DMS79 treated with DMSO at 0.1 percent for 48 hours (cell line): ENCODE measurements around the gene HTT-AS.
A peak's percentile ranks its signal among the peaks of the same experiment; 100 is the strongest.
"Not testable (repeated sequence)": the region's sequence is repeated elsewhere in the genome, so short reads cannot be mapped to it uniquely, and the experiment has no call there.

Experiments
- DNase-seq: peaks from one replicate; lab custom pipeline; 2025; lab: John Stamatoyannopoulos, UW

The HTT-AS gene

DNA sequence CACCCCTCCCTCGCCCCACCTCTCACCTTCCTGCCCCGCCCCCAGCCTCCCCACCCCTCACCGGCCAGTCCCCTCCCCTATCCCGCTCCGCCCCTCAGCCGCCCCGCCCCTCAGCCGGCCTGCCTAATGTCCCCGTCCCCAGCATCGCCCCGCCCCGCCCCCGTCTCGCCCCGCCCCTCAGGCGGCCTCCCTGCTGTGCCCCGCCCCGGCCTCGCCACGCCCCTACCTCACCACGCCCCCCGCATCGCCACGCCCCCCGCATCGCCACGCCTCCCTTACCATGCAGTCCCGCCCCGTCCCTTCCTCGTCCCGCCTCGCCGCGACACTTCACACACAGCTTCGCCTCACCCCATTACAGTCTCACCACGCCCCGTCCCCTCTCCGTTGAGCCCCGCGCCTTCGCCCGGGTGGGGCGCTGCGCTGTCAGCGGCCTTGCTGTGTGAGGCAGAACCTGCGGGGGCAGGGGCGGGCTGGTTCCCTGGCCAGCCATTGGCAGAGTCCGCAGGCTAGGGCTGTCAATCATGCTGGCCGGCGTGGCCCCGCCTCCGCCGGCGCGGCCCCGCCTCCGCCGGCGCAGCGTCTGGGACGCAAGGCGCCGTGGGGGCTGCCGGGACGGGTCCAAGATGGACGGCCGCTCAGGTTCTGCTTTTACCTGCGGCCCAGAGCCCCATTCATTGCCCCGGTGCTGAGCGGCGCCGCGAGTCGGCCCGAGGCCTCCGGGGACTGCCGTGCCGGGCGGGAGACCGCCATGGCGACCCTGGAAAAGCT is at the start of gene HTT-AS, which contains the start of gene HTT:
TSS of gene HTT-AS (minus strand) at position 461 of the 768 bp plus-strand sequence.
TSS of gene HTT (plus strand) at position 604 of the 768 bp plus-strand sequence. CDS start at position 749, 145 bp downstream.
- peak; percentile 57 for DNase-seq

DNA sequence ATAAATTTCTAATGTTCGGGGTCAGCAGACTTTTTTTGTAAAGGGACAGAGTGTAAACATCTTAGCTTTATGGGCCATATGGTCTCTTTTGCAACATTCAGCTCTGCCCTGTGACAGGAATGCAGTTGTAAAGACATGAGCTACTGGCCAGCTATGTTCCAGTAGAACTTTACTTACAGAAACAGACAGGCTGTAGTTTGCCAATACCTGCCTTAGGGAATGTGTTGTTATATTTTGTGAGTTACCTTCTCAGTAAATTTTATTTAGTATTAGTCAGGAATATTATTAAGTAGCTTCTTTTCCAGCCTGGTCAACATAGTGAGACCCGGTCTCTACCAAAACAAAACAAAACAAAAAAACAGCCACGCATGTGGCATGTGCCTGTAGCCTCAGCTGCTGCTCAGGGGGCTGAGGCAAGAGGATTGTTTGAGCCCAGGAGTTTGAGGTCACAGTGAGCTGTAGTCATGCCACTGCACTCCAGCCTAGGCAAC is 48.9 kb upstream of the HTT-AS start:
- DNase-seq, result no peak

DNA sequence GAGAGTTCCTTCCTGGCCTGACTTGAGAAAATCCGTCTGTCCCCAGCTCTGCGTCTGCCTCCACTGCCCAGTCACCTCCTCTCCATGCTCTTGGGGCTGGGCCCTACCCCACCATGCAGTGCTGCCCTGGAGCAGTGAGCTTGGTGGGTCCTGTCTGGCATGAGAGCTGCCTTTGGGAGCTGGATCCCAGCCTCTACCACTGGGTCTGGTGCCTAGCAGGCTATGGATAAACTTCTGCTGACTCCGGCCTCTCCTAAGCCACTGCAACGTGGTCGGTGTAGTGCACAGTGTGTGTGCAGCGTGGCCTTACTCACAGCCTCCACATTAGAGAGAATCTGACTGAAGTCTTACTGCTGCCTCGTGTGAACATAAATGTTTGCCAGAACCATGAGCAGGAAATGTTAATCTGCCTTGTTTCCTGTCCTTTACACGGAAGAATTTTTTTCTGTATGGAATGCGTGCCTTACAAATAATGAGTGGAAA is 47.8 kb upstream of the HTT-AS start:
- DNase-seq, result no peak

DNA sequence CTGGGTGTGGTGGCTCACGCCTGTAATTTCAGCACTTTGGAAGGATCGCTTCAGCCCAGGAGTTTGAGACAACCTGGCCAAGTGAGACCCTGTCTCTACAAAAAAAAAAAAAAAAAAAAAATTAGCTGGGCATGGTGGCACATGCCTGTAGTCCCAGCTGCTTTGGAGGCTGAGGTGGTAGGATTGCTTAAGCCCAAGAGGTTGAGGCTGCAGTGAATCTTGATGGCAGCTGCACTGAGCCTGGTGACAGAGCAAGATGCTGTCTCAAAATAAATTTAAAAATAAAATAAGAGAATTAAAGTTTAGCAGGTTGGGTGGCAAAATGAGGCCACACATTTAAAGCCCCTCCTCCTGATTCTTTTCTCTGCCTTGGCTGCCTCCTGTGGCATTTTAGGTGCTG is 47.3 kb upstream of the HTT-AS start:
- no peak for DNase-seq

DNA sequence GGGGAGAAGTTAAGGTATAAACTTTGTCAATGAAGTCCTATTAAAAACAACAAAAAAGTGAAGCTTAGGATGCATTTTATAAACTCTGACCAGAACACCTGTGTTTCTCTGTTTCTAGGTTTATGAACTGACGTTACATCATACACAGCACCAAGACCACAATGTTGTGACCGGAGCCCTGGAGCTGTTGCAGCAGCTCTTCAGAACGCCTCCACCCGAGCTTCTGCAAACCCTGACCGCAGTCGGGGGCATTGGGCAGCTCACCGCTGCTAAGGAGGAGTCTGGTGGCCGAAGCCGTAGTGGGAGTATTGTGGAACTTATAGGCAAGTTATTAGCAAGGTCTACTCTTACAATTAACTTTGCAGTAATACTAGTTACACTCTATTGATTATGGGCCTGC is 46.8 kb upstream of the HTT-AS start:
- no peak for DNase-seq

DNA sequence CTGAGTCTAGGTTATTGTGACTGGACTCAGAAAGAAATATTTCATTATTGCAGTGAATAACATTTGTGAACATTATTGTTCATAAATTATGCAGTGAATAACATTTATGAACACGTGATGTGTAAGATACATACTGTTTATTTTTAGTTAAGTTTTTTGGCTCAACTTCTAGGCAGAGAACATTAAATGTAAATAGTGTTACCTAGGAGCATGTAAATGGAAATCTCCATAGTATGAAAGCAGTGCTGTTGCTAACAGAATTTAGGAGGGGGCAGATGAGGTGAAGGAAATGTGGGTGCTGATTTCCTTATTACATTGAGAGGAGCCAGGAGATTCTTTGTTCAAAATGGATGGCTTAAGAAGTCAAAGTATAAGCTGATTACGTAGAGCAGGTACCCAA is 45.1 kb upstream of the HTT-AS start:
- no peak for DNase-seq

DNA sequence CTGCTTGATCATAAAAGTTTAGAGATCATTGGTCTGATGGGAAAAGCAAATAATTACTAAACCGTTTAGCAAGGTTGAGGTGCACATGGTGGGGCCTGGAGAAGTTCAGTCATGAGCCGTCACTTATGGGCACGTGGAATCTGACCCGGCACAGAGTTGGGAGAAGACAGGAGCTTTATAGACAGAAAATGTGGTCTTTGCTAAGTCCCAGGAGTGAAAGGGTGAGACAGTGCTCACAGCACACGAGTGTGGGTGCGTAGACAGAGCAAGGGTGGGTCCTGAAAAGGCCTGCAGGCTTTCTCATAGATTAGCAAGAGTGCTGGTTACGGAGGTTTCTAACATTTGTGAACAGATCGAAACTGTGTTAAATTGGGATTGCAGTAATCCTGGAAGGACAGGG is 44.0 kb upstream of the HTT-AS start:
- no peak for DNase-seq

DNA sequence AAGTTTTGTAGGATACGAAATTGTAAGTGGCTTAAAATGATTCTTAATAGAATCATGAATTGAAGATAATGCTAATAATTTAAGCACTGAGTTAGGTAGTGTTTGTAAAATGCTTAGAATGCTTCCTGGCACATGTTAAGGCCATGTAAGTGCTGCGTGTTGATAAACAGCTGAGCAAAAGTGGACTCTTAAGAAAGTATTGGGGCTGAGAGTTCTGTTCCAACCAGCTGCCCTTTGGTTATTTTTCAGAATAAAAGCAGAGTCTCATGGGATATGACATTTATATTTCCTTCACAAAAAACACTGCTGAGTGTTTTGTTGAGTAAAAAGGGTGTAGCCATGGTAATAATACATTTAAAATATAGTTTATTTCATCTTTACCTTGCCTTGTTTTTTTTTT is 42.6 kb upstream of the HTT-AS start:
- no peak for DNase-seq

DNA sequence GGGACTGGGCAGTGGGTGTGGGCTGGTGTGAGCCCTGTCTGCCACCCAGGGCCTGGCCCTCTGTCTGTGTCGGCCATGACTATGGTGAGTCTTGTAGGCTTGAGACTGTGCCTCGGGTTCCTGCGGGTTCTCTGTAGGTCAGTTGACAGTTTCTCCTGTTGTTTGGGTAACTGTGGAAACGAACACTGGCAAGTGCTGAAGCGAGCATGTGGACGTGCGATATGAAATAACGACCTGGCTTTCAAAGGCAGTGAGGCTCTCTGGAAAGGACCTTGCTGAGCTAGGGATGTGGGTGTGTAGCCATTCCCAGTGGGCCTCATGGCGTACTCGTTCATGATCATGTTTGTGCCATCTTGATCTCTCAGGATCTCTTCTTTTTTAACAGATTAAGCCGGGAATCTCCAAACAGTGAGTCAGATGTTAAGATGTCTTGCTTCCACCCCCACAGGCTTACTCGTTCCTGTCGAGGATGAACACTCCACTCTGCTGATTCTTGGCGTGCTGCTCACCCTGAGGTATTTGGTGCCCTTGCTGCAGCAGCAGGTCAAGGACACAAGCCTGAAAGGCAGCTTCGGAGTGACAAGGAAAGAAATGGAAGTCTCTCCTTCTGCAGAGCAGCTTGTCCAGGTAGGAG is 41.4 kb upstream of the HTT-AS start:
- DNase-seq, result no peak

DNA sequence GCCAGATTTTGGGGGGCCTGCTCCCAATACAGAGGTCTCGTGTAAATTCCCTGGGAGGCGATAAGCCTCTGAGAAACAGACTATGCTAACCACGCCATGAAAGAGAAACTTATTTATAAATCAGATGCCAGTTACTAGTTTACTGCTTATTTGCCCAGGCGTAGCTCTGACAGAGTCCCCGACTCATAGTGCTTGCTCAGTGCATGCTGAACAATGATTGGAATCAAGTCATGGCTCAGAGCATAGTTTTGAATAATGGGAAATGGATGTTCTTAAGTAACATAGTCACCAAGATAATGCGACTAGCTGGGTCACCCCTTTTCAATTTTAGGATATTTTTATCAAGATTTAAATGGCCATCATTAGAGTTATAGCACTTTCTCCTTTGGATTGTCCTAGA is 40.0 kb upstream of the HTT-AS start:
- no peak for DNase-seq

DNA sequence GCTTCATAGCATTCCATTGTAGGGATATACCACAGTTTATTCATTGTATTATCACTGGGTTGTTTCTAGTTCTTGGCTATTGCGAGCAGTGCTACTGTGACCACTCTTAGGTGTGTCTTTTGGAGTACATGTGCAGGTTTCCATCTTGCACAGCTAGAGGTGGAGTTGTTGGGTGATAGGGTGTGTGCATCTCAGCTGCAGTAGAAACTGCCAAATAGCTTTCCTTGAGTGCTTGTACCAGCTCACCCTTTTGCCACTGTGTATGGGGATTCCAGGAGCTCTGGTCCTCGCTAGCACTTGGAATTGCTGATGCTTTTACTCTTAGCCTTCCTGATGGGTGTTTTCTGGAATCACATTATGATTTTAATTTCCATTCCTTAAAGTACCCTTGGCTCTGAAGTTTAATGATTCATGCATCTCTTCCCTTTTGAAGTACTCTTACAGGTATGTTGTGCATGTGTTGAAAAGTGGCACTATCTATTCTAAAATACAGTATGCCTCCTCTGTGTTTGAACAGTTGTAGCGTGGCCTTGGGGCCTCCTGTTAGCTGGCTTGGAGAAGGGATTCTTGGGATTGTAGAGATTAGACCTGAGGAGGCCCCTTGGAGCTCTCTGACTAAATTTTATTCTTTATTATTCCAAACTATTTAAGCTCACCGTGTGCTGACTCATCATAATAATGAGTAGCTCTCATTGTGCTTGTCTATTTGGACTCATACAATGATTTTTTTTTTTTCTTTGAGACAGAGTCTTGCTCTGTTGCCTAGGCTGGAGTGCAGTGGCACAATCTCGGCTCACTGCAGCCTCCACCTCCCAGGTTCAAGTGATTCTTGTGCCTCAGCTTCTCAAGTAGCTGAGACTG is 38.5 kb upstream of the HTT-AS start:
- DNase-seq, result peak; percentile 12

DNA sequence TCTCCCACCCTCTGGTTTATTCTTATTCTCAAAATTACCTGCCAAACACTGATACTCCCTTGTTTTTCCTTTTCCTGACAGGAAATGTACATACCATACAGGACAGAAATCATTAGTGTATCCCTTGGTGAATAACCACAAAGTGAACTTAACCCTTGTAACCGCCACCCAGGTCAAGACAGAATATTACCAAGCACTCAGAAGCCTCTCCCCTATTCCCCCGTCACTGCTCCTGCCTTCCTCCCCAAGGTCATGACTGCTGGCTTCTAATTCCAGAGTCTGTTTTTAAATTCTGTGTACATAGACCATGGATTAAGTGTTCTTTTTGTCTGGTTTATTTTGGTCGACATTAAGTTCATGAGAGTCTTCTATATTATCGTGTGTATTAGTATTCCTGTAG is 37.9 kb upstream of the HTT-AS start:
- no peak for DNase-seq

DNA sequence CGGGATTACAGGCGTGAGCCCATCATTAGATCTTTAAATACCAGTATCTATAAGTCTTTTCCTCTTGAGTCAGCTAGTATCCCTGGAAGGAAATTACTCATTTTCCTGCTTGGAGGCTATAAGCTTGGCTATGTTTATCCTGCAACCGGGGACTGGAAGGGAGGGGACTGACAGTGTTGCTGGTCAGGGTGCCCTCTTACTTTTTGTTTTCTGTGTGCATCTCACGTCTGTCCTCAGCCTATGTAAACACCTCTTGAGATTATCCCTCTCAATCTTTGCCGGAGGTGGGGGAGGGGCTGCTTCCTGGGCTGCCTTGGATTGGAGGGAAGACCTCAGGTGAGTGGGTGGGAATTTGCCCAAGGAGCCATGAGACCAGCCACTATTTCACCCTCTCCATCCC is 37.1 kb upstream of the HTT-AS start:
- no peak for DNase-seq

DNA sequence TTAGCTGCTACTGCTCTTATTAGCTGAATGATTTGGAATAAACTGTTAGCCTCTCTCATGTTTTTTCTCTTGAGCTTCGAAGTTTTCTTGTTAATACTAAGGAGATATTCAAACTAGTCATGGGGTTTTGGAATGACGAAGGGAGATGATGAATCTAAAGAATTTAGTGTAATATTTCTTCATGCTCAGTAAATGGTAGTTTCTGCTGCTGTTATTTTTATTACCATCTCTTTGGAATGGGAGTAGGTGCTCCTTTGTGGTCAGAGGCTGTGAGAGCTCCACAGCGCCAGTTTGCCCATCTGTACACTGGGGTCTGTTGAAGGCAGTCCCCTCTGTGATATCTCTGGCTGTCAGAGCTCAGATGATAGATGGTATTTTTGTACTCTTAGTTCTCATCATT is 33.9 kb upstream of the HTT-AS start:
- no peak for DNase-seq

DNA sequence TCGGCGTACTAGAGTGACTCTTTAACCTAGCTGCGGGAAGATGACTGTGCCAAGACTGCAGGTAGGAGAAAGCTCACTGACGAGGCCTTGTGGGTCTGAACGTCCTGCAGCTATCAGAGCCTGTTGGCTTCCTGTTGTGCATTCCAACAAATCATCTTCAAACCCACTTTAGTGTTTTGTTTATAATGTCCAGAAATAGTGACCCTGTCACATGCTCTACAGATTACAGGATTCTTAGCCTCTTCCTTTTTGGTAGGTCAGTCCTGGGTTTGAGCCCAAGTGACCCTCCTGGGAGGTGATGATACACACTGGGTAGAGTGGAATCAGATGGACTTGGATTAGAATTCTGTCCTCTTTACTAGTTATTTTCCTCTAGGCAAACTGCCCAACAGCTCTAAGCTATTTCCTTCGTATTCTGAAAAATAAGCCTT is 33.4 kb upstream of the HTT-AS start:
- no peak for DNase-seq

DNA sequence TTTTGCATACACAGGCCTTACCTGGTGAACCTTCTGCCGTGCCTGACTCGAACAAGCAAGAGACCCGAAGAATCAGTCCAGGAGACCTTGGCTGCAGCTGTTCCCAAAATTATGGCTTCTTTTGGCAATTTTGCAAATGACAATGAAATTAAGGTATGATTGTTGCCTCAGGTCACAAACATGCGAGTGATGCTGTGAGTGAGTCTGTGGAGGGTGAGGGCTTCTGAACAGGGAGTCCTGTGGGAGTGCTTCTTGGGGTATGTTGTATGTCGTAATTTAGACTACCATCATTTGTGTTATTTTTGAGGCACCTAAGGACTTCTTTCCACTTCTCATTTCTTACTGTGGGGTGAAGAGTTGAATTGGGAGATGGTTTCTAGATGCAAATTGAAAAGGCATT is 32.9 kb upstream of the HTT-AS start:
- DNase-seq, result no peak

DNA sequence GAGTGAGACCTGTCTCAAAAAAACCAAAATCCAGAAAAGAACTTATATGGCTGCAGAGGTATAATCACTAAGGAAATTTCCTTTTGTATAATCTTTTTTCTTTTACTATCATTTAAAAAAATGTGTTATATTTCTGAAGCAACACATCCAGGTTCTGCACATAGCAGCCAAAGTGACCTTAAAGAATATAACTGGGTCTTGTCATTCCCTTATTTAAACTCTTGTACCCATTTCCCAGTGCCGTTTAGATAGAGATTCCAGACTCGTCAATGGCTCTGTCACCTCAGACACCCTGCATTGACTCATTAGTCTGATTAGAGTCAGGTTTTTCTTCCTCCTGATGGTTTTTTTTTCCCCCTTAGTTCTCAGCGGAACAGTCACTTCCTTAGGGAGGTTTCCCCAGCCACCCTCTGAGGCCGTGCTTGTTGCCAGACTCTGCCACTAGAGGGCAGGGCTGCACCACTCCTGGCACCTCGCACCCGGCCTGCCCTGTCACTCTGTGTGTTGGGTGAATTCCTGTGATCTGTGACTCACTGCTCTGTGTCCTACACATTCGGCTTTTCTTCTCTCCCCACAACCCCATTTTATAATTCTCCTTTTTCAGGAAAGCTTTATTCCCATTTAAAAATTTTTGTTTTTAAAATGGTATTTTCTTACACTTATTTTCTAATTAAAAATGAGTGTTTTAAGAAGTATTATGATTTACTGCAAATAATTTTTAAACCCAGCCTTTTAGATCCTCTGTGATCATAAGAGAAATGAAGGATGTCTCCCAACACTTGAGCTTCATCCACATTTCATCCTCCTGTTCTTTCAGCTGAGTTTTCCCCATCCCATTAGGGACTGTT is 32.2 kb upstream of the HTT-AS start:
- peak; percentile 6 for DNase-seq

DNA sequence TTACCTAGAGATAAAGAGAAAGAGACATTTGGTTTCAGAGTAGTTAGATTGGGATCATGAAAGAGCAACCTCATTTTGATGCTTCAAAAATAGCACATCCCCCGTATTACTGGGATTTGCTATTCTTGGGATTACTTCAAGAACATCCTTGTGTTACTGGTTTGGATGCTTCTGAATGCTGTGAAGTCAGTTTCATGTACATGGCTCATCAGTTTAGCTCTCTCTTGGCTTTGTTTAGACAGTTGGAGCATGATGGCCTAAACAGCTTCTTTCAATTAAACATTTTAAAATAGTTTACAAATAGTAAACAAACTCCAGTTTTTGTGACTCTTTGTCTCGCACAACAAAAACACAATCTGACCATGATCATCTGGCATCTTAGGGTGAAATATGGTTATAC is 24.0 kb upstream of the HTT-AS start:
- DNase-seq, result no peak

DNA sequence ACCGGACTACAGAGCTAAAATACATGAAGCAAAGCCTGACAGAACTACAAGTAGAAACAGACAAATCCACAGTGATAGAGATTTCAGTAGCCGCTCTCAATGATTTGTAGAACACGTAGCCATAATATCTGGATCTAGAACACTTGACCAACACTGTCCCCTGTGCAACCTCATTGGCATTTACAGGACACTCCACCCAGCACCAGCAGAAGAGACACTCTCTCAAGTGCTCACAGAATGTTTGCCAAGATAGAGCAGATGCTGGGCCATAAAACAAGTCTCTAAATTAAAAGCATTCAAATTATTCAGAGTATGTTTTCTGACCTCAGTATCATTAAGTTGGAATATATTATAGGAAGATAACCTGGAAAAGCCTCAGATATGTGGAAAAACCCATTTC is 21.9 kb upstream of the HTT-AS start:
- no peak for DNase-seq

DNA sequence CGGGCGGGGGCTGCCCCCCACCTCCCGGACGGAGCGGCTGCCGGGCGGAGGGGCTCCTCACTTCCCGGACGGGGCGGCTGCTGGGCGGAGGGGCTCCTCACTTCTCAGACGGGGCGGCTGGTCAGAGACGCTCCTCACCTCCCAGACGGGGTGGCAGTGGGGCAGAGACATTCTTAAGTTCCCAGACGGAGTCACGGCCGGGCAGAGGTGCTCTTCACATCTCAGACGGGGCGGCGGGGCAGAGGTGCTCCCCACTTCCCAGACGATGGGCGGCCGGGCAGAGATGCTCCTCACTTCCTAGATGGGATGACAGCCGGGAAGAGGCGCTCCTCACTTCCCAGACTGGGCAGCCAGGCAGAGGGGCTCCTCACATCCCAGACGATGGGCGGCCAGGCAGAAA is 20.4 kb upstream of the HTT-AS start:
- not testable (repeated sequence) for DNase-seq

DNA sequence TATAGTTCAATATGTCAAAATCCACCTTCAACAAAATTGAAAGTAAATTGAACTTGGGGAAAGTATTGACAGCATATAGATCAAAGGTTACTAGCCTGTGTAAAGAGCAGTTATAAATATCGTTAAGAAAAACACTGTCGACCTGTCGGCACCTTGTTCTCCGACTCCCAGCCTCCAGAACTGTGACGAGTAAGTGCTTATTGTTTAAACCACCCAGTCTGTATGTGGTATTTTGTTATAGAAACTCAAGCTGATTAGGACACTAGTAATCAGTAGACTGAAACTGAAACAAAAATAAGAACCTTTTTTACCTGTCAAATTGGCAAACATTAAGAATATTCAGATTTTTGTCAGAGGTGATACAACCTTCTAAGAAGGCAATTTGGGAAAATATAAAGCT is 17.1 kb upstream of the HTT-AS start:
- no peak for DNase-seq
